Measurements from ENCODE around the gene WDPCP. TPM values are rescaled to one million over a fixed set of nuclear protein-coding genes. Genes with fewer than 3 reads are reported as not detected.
"Not testable (repeated sequence)": the region's sequence is repeated elsewhere in the genome, so short reads cannot be mapped to it uniquely, and the experiment has no call there.

WDPCP gene
- total and polyA plus RNA-seq, 7 experiments from 2014 or later = 4.8 to 19.2 (median 15.6) TPM

DNA sequence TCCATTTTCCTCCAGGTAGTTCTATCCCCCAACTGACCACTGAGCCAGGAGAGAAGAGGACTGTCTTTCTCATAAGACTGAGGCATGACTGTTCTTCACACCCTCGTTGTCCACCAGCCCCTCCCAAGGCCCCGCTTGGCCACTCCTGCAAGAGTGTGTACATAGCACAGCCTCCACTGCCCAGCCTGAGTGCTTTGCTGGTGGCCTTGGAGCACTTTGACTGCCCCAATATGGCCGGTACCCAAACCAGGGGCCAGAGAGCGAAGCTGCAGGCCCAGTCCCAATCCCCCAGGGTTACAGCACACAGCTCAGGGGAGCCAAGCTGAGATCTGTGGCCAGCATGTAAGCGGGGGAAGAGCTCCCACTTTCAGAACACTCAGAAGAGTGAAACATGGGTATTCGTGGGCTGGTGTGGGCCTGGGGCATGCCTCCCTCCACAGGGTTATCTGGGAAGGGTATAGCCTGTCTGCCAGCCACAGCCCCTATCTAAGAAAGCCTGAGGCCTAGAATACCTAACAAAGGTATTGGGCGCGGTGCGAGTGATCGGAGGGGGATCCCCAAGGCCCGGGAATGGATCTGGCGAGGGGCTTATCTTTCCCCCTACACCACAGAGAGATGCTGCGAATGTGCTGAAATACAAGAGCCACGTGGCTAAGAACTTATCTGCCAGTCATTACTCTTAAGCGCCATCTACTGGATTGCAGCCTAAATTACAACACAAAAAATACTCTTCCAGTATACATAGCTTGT is 163.8 kb downstream of the WDPCP start:
- peaks cover 0 to 2% (median 0%) of the 10 kb centered on the region in 5 donors for H3K27me3 Mint-ChIP-seq
- Histone ChIP-seq H3K27me3 (ENCODE audit: control insufficient read depth in 2 of 2, insufficient read depth in 2 of 2, low read length in 2 of 2) (no peaks in the 10 kb centered on the region), H3K4me1 (ENCODE audit: control insufficient read depth in 2 of 2, insufficient read depth in 2 of 2, low read length in 2 of 2) (no peaks in the 10 kb centered on the region), H3K36me3 (ENCODE audit: control insufficient read depth in 2 of 3, insufficient read depth in 3 of 3, low read length in 3 of 3) (no peaks in the 10 kb centered on the region), H3K4me3 (ENCODE audit: low read length) (no peak overlapping the region), H3K27ac (ENCODE audit: low read depth, low read length) (no peak overlapping the region), H3K9me3 (ENCODE audit: control insufficient read depth in 2 of 3, low read length in 3 of 3) (no peaks in the 10 kb centered on the region)
- peak; percentile 60 for ATAC-seq
- CTCF ChIA-PET = no interaction called here
- H3K36me3 Mint-ChIP-seq = peaks cover 0 to 54% (median 45%) of the 10 kb centered on the region in 5 donors
- H3K9me3 Mint-ChIP-seq = peaks cover 0 to 39% (median 10%) of the 10 kb centered on the region in 11 donors
- H3K4me3 Mint-ChIP-seq = no peak overlapping the region
- H3K4me1 Mint-ChIP-seq = peaks cover 0 to 3% (median 0%) of the 10 kb centered on the region in 7 donors
- no peak overlapping the region for H3K27ac Mint-ChIP-seq
- DNase-seq = peak in 6 of 9 donors; percentile 2 to 28 (median 14)
- POLR2A ChIA-PET = no interaction called here
- intact Hi-C loops (cut with micrococcal nuclease) = loop anchor here (1.0 to 10.0 kb wide), 3 partner anchors 370 to 640 kb away; partner anchors contain the start of gene OTX1 (in 1 of the 2)

DNA sequence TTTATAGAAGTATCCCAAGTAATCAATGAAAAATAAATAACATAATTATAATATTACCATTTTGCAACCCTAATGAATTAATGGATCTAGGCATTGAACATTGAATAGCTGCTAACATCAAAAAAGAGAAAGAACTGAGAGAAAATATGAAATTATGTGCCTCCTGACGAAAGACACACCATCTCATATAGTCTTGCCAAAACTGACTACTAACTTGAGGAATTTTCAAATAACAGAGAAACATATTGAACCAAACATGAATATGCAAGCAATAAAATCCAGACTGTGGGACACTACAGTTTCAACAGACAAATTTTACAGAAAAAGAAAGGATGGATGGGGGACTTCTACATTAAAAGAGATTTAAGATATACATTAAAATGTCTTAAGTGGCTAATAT is 165.7 kb downstream of the WDPCP start:
- no peaks in the 10 kb centered on the region for H3K27me3 ChIP-seq (ENCODE audit: control insufficient read depth in 2 of 2, insufficient read depth in 2 of 2, low read length in 2 of 2)
- DNase-seq = no peak
- peaks cover 0 to under 1% (median 0%) of the 10 kb centered on the region in 5 donors for H3K27me3 Mint-ChIP-seq
- no peak overlapping the region for H3K4me3 Mint-ChIP-seq
- intact Hi-C loops (cut with micrococcal nuclease) = loop anchor here (10.0 kb wide), 2 partner anchors 368 to 638 kb away; partner anchors contain the start of gene OTX1 (in 1 of the 2)
- POLR2A ChIA-PET = no interaction called here
- no peak for ATAC-seq
- H3K4me3 ChIP-seq (ENCODE audit: low read length) = no peak overlapping the region
- peaks cover 0 to 19% (median 2%) of the 10 kb centered on the region in 11 donors for H3K9me3 Mint-ChIP-seq
- no peak overlapping the region for H3K27ac Mint-ChIP-seq
- no peak overlapping the region for H3K27ac ChIP-seq (ENCODE audit: low read depth, low read length)
- CTCF ChIA-PET = no interaction called here
- H3K9me3 ChIP-seq (ENCODE audit: control insufficient read depth in 2 of 3, low read length in 3 of 3) = no peaks in the 10 kb centered on the region
- H3K36me3 Mint-ChIP-seq = peaks cover 0 to 49% (median 33%) of the 10 kb centered on the region in 5 donors
- peaks cover 0 to 3% (median 0%) of the 10 kb centered on the region in 7 donors for H3K4me1 Mint-ChIP-seq
- H3K4me1 ChIP-seq (ENCODE audit: control insufficient read depth in 2 of 2, insufficient read depth in 2 of 2, low read length in 2 of 2) = no peaks in the 10 kb centered on the region
- no peaks in the 10 kb centered on the region for H3K36me3 ChIP-seq (ENCODE audit: control insufficient read depth in 2 of 3, insufficient read depth in 3 of 3, low read length in 3 of 3)

- CTCF ChIA-PET = no interaction called here
- Mint-ChIP-seq H3K27ac (no peak overlapping the region), H3K9me3 (no peaks in the 10 kb centered on the region), H3K4me1 (peaks cover 0 to 2% (median 0%) of the 10 kb centered on the region in 7 donors), H3K4me3 (no peak overlapping the region), H3K27me3 (no peaks in the 10 kb centered on the region), H3K36me3 (peaks cover 0 to 29% (median 9%) of the 10 kb centered on the region in 5 donors)
- DNase-seq (no peak), ATAC-seq (no peak)
- Histone ChIP-seq H3K36me3 (ENCODE audit: control insufficient read depth in 2 of 3, insufficient read depth in 3 of 3, low read length in 3 of 3) (peaks cover 0 to 14% (median 0%) of the 10 kb centered on the region in 3 experiments), H3K9me3 (ENCODE audit: control insufficient read depth in 2 of 3, low read length in 3 of 3) (no peaks in the 10 kb centered on the region), H3K27me3 (ENCODE audit: control insufficient read depth in 2 of 2, insufficient read depth in 2 of 2, low read length in 2 of 2) (no peaks in the 10 kb centered on the region), H3K27ac (ENCODE audit: low read depth, low read length) (no peak overlapping the region), H3K4me1 (ENCODE audit: control insufficient read depth in 2 of 2, insufficient read depth in 2 of 2, low read length in 2 of 2) (no peaks in the 10 kb centered on the region), H3K4me3 (ENCODE audit: low read length) (no peak overlapping the region)
- intact Hi-C loops (cut with micrococcal nuclease) = no loop called here
- POLR2A ChIA-PET = no interaction called here
Measured at GRCh38 chr2:63408530-63408929, 179.7 kb downstream of the WDPCP start.

DNA sequence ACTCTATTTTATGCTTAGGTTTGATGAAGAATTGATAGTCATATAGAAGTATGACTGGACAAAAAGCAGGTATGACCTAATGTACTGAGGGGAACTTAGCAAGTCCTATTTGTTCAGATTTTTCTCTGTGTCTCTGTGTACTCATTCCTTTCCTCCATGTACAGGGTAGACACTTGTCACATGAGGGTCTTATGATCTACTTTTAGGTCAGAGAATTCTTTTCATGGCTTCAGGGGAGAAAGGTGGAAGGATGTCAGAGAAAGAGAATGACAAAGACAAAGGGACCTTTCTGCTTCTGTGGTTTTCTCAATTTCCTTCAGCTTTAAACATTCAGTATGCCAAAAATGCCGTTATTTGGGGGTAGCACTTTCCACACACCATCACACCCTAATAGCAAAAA is 181.6 kb downstream of the WDPCP start:
- H3K9me3 Mint-ChIP-seq = peaks cover 0 to 13% (median 5%) of the 10 kb centered on the region in 11 donors
- H3K27me3 Mint-ChIP-seq = no peaks in the 10 kb centered on the region
- H3K27ac Mint-ChIP-seq = no peak overlapping the region
- no peaks in the 10 kb centered on the region for H3K9me3 ChIP-seq (ENCODE audit: control insufficient read depth in 2 of 3, low read length in 3 of 3)
- intact Hi-C loops (cut with micrococcal nuclease) = no loop called here
- H3K4me3 ChIP-seq (ENCODE audit: low read length) = no peak overlapping the region
- peaks cover 0 to 14% (median 0%) of the 10 kb centered on the region in 3 experiments for H3K36me3 ChIP-seq (ENCODE audit: control insufficient read depth in 2 of 3, insufficient read depth in 3 of 3, low read length in 3 of 3)
- DNase-seq (no peak), ATAC-seq (no peak)
- no peak overlapping the region for H3K4me3 Mint-ChIP-seq
- H3K4me1 ChIP-seq (ENCODE audit: control insufficient read depth in 2 of 2, insufficient read depth in 2 of 2, low read length in 2 of 2) = no peaks in the 10 kb centered on the region
- CTCF ChIA-PET = no interaction called here
- peaks cover 0 to 43% (median 23%) of the 10 kb centered on the region in 5 donors for H3K36me3 Mint-ChIP-seq
- H3K4me1 Mint-ChIP-seq = peaks cover 0 to 2% (median 0%) of the 10 kb centered on the region in 7 donors
- no peaks in the 10 kb centered on the region for H3K27me3 ChIP-seq (ENCODE audit: control insufficient read depth in 2 of 2, insufficient read depth in 2 of 2, low read length in 2 of 2)
- no peak overlapping the region for H3K27ac ChIP-seq (ENCODE audit: low read depth, low read length)
- POLR2A ChIA-PET = interaction anchor here (0.7 kb wide), 1 partner anchor 910 kb away, joined by 4 read pairs; no protein-coding TSS in a partner anchor

GRCh38 chr2:63403820-63404219 is 184.5 kb downstream of the WDPCP start:
- intact Hi-C loops (cut with micrococcal nuclease) = no loop called here
- Histone ChIP-seq H3K4me3 (ENCODE audit: low read length) (no peak overlapping the region), H3K9me3 (ENCODE audit: control insufficient read depth in 2 of 3, low read length in 3 of 3) (no peaks in the 10 kb centered on the region), H3K4me1 (ENCODE audit: control insufficient read depth in 2 of 2, insufficient read depth in 2 of 2, low read length in 2 of 2) (no peaks in the 10 kb centered on the region), H3K27ac (ENCODE audit: low read depth, low read length) (no peak overlapping the region), H3K27me3 (ENCODE audit: control insufficient read depth in 2 of 2, insufficient read depth in 2 of 2, low read length in 2 of 2) (no peaks in the 10 kb centered on the region), H3K36me3 (ENCODE audit: control insufficient read depth in 2 of 3, insufficient read depth in 3 of 3, low read length in 3 of 3) (peaks cover 0 to 14% (median 0%) of the 10 kb centered on the region in 3 experiments)
- Mint-ChIP-seq H3K27me3 (no peaks in the 10 kb centered on the region), H3K4me3 (no peak overlapping the region), H3K36me3 (peaks cover 0 to 60% (median 36%) of the 10 kb centered on the region in 5 donors), H3K4me1 (peaks cover 0 to 2% (median 0%) of the 10 kb centered on the region in 7 donors), H3K9me3 (peaks cover 0 to 13% (median 5%) of the 10 kb centered on the region in 11 donors), H3K27ac (no peak overlapping the region)
- no peak for DNase-seq
- ChIA-PET POLR2A (no interaction called here), CTCF (no interaction called here)
- no peak for ATAC-seq

- CTCF ChIA-PET = not testable (repeated sequence)
Measured at GRCh38 chr2:63402889-63403288, 185.4 kb downstream of the WDPCP start.

More at GRCh38 chr2:63402889-63403288, 185.4 kb downstream of the WDPCP start:
- H3K27ac Mint-ChIP-seq; H3K27me3 Mint-ChIP-seq; H3K4me3 ChIP-seq (ENCODE audit: low read length); POLR2A ChIA-PET; H3K4me1 Mint-ChIP-seq; H3K4me1 ChIP-seq (ENCODE audit: control insufficient read depth in 2 of 2, insufficient read depth in 2 of 2, low read length in 2 of 2); H3K27me3 ChIP-seq (ENCODE audit: control insufficient read depth in 2 of 2, insufficient read depth in 2 of 2, low read length in 2 of 2); ATAC-seq; DNase-seq; H3K27ac ChIP-seq (ENCODE audit: low read depth, low read length); intact Hi-C loops (cut with micrococcal nuclease); H3K9me3 ChIP-seq (ENCODE audit: control insufficient read depth in 2 of 3, low read length in 3 of 3); H3K4me3 Mint-ChIP-seq: not testable (repeated sequence)
- Mint-ChIP-seq H3K9me3 (peaks cover 0 to 13% (median 5%) of the 10 kb centered on the region in 11 donors), H3K36me3 (peaks cover 0 to 59% (median 36%) of the 10 kb centered on the region in 5 donors)
- peaks cover 0 to 10% (median 0%) of the 10 kb centered on the region in 3 experiments for H3K36me3 ChIP-seq (ENCODE audit: control insufficient read depth in 2 of 3, insufficient read depth in 3 of 3, low read length in 3 of 3)
